Measurements from ENCODE around the gene NUAK1.

DNA sequence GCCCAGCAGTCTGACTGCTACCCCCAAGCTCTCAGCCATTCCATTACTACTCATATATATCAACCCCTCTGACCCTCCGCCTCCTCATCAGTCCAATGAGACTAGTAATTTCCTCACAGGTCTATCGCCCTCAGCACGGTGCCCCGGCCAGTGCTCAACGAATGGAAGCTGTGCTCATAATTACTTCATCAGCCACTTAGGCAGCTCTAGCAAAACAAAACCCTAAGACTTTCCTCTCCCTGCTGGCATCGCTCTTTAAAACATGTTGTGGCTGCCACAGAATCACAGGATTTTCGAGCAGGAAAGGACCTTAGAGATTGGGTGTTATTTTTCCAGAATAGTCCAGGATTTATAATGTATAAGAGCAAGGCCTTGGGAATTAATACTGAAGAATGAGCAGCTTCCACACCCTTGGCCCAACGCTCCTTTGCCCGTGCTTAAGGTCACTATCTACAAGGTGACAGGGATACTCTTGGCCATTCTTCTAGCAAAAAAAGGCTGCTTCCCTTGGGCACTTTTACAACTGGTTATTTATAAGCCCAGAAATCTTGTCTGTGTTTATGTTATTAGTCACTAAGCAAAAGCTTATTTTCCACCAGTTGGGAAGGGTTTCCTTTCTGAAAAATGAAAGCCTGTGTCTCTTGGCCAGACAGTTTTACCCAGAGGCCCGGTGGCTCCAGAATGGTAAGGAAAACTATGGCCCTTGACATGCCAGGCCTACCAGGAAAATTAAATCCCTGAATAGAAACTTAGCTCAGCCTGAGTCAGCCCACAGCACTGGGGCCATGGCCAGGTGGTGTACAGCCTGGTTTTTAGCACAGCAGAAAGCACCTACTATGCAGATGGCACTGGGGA lies 47.9 kb downstream of the NUAK1 start:
- TF ChIP-seq CTCF (IDR thresholded peaks at IDR 0.05) (no peak), POLR2AphosphoS5 (IDR thresholded peaks at IDR 0.05) (peak in 3 of 4 donors; percentile 45 to 67 (median 49)), EP300 (IDR thresholded peaks at IDR 0.05) (peak in 1 of 4 donors; percentile 36)
